ACHN (cell line): ENCODE data around the gene ARHGAP15.

Experiments used
- DNase-seq: peaks from one replicate; pipeline ENCODE4 v3.0.0-alpha.2; 2015
- in situ Hi-C: cut with HindIII; loops from 2 replicates; pipeline ENCODE4 v1.10.0; 2017; ENCODE audit warnings: low sequenced_read_pairs, low pct_ligation_motif_present, low pct_unique_long_range_greater_than_20kb

ARHGAP15 gene

DNA sequence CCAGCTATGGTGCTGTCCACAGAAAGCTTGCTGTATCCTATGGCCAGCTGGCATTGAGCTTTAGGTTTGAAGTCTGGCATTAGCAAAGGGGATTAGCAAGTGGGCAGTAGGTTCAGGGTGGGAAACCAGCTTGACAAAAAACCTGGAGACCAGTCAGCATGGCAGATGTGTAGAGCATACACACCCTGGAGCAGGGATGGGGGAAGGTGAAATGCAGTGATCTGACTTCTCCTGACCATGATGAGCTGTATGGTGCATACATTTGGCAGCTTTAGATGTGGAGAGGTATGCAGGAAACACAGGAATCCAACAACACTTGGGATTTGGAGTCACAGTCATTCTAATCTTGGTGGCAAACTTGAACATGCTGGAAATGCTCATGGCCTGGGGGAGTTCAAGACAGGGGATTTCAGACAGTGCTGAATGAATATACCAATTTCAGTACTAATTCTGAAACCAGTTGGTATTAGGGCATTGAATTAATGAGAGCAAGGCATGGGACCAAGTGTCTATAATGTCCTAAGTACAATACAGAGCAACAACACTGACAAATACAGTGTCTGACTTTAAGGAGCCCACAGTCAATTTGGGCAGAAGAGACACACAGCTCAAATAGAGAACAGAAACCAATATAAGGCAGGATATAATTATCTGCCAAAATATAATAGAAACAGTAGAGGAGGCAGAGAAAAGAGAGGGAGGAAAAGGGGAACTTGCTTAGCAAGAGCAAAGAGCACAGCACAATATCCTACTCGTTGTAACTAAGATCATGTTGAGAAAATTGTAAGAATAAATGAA is 11.8 kb downstream of the ARHGAP15 start:
- no peak for DNase-seq
- in situ Hi-C loops = no loop called here

DNA sequence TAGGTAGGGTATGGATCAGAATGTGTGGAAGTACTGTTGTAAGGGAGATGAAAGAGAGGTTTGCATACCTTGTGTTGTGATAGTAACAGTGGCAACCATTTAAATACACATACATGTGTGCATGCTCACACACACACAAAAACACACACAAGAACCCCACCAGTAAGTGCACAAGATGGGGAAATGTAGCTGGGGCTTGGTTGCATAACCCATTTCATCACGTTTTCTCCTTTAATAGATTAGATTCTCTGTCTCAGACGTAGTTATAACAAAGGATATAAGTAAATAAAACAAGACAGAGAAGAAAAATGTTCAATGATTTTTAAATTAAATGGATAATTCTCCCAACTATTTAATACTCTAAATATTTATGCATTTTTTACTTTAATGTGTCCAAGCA is 13.4 kb downstream of the ARHGAP15 start:
- in situ Hi-C loops = no loop called here
- DNase-seq = no peak

DNA sequence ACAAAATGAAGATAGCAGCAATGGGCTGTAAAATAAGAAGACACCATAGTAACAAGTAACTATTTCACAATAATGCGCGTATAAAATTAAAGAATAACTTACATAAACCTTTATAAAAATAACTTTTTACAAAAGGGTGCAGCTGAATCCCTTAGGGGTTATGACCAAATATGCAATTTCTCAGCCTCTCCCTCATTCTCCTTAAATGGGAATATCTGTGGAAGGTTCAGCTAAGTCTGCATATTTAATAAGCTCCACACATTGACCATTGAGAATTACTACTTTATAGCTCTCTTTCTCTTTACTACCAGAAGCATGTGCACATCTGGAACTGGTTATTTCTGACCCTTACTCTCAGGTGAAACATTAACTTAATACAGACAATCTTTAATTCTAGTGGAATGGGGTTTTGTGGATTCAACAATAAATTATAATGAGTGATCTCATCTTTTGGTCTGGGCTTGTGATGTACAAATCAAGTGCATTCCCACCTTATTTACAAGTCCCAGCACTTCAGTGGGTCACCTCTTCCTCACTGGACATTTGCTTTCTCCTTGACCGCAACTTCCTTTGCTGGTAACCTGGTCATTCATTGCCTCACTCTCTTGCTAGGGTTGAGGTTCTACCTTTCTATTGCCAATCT is 15.7 kb downstream of the ARHGAP15 start:
- in situ Hi-C loops = no loop called here
- no peak for DNase-seq

DNA sequence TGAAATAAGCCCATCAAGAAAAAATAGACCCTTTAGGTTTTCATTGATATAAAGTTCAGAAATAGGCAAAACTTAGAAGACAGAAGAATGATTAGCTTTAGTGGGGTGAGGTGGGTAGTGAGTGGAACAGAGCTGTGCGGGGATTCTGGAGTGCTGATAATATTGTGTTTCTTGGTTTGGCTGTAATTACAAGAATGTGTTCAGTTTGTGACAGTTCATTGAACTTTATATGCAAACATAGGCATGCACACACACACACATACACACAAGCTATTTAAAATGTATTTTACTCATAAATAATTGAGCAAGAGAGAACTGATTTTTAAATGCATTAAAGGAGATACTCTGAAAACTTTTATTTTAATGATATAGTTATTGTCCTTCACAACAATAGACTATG is 17.1 kb downstream of the ARHGAP15 start:
- in situ Hi-C loops = no loop called here
- no peak for DNase-seq

DNA sequence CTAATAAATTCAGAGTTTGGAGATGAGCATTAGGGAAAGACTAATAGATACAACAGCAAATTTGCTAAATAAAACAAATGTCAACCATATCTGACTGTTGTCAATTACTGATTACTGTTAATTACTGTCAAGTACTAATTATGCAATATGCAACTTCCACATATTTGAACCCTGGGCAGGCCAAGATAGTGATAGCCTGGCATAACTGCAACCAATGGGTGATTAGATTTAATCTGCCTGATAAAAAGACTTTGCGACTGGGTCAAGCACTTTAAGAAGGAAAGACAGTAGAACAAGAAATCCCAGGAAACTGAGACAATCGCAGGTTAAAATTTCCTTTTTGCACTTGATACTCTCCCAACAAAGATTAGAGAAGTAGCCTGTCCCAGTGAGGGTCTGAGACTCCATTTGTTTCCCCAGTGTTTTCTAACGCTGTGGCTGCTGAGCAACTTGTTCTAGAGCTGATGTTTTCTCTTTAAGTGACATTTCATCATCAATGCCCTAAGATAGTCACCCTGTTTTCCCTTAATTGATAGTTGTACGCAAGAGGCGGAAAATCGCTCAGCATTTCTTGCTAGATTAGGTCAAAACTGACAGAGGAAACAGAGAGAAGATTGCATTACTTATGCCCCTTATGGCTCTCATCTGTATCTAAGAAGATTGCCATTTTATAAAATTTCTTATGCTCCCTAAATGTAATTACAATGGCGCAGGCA is 17.8 kb downstream of the ARHGAP15 start:
- DNase-seq = no peak
- in situ Hi-C loops = no loop called here

DNA sequence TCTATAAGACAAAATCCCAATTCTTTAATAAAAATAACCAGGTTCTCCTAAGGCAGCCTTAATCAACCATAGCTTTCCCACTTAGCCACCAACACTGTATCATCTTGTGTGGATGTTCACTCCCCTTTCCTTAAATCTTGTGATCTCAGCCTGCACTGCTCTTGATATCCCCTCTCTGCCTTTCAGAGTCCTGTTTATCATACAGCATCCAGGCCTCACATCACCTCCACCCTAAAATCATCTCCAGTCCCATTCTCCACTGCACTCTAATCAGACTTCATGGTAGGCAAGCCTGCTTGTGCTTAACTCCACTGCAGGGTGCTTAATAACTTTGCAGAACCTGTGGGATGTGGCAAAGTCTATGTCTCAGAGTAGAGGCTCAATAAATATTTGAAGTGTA is 18.8 kb downstream of the ARHGAP15 start:
- DNase-seq = no peak
- in situ Hi-C loops = no loop called here

DNA sequence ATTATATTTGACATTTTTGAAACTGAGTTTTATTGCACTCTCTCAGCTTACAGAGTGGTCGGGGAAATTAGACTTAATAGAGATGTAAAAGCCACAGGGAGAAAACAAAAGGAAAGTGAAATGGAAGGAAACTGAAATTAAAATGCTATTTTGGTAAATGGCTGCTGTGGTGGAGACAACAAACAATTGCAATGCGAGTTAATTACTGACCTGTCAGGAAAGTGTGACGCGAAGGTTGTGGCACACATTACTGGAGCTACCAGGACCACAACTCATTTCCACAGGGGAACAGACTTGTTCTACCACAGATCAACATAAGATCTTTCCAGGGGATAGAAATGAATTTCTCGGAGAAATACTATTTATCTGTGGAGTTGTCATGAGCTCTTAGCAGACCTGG is 19.5 kb downstream of the ARHGAP15 start:
- in situ Hi-C loops = no loop called here
- DNase-seq = no peak

DNA sequence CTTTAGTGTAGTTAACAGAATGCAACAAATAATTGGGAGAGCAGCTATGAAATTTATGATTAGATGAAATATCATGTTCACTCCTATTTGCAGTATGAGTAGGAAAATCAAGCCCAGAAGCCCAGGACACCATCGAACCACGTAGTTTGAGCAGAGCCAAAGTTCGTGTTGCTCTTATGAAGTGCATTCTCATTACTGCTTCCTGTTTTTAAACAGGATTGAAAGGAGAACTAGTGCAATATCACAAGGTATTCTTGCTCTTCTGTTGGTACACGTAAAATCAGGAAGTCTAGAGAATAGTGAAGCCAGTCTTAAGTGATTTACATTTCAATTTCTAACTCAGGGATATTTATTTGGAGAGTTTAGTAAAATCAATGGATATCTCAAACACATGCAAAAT is 21.1 kb downstream of the ARHGAP15 start:
- DNase-seq = no peak
- in situ Hi-C loops = no loop called here

DNA sequence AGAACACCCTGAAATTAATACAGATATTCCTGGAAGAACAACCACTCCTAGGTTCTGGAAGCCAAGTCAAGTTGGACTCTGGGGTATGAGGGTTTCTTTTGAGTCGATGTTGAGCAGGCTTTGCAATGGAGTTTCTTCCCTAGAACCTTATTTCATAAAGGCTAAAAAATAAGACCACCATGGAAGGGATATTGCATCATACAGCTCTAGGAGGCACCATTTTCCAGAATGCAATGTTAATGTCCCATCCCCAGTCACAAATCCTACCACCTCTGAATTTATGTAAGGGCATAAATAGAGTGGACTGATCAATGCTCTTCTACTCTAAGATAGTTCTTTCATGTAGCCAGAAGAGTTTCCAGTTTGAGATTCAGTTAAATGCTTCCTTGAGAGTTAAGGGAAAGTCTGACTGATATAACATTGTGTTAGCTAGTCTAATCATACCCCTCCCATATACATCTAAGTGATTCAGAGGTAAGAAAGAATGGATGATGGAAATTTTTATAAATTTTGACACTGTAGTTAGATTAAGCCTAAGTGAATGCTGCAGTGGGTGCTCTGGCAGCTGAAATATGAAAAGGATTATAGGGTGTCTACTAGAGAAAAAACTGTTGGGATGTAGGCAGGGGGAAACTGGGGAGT is 22.0 kb downstream of the ARHGAP15 start:
- DNase-seq = no peak
- in situ Hi-C loops = no loop called here

DNA sequence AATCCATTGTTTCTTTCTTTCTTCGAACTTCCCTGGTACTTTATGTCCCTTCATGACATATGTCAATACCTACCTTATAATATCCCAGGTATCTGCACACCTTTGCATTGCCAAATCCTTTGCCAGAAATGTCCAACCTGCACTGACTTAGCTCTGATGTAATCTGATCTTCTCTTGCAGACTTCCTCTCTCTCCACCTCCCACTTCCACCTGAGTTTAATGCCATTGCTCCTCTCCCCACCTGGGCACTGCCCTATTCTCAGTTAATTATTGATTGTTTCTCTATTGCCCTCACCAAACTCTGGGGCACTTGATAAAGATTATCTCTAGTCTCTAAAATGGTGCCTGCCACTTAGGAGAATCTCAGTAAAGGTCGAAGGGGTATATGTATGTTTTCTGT is 23.0 kb downstream of the ARHGAP15 start:
- in situ Hi-C loops = no loop called here
- no peak for DNase-seq

DNA sequence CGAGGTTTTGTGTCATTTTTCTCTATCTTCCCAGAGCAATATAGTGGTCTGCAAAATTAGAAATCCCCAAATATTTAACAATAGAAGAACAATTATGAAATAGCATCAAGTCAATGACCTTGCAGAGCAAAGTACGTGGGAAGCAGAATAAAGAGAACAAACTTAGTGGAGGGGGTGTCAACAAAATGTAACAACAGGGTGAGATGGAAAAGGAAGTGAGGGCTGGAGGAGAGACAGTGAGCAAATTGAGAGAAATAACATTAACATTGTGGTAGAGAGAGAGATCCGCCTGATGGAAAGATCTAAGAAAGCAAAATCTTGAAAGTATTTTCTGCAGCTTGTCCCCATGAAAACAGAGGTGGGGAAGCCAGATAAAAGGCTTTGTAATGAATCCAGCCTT is 23.4 kb downstream of the ARHGAP15 start:
- in situ Hi-C loops = no loop called here
- no peak for DNase-seq

DNA sequence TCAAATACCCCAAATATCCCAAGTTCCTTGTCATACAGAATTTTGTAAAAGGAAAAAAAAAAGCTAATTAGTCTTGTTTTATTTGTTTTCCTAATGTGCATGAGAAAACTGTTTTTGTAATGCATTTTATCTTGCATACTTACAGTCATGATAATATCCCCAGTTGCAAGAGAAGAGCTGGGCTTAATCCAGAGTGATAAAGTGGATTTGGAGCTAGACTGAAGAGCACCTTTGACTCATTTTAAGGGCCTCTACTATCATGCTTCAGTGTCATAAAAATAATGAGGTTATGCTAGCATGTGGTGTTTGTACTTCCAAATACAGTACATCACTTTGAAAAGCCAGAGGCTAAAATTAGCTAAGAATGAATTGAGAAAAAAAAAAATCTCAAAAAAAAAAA is 26.4 kb downstream of the ARHGAP15 start:
- in situ Hi-C loops = no loop called here
- DNase-seq = no peak

DNA sequence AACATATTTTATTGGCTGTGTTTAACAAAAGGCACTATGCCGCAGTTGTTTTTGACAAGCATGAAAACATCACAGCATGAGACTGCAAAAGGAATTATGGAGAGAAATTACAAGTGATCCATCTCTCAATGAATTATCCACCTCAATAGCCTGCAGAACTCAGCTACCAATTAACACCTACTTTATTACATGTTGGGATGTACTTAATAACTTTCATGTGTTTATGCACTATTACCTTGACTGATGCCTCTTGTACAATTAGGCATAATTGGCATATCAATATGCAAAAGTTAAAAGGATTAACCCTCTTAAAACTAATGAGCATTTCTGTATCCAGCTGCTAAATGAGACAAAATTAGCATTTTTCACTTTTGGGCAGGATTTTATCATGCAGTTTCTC is 27.8 kb downstream of the ARHGAP15 start:
- in situ Hi-C loops = no loop called here
- DNase-seq = no peak

DNA sequence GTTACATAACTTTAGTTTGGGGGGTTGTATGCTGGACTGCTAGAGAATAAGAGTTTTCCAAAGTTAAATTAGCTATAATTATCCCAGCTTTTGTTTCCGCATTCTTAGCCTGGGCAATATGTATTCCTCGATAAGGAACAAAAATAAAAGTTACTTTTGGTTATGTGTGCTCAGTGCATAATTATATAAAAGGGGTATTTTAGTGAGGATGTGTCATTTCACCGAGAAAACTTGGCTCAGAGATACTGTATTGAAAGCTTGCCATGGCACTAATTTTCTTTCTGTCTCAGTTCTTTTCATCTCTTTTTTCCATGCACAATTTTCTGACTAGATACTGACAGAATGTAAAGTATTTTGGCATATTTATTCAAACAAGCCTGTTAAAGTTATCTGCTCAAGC is 28.2 kb downstream of the ARHGAP15 start:
- DNase-seq = no peak
- in situ Hi-C loops = no loop called here

DNA sequence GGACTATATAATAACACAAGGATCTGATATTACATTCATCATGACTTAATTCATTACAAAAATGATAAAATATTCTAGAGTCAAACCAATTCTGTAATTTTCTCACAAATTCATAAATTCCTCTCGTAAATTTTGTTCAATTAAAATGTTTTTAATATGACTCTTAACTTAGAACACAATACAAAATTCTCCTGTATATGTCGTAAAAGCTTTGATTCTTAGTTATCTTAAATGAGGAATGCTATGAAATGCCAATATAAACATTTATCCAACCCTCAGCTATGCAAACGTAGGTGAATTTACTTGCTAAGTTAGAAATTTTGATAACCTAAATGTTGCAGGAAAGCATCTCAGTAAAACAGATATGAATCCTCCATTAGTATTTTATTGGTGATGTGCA is 28.9 kb downstream of the ARHGAP15 start:
- in situ Hi-C loops = no loop called here
- DNase-seq = no peak

DNA sequence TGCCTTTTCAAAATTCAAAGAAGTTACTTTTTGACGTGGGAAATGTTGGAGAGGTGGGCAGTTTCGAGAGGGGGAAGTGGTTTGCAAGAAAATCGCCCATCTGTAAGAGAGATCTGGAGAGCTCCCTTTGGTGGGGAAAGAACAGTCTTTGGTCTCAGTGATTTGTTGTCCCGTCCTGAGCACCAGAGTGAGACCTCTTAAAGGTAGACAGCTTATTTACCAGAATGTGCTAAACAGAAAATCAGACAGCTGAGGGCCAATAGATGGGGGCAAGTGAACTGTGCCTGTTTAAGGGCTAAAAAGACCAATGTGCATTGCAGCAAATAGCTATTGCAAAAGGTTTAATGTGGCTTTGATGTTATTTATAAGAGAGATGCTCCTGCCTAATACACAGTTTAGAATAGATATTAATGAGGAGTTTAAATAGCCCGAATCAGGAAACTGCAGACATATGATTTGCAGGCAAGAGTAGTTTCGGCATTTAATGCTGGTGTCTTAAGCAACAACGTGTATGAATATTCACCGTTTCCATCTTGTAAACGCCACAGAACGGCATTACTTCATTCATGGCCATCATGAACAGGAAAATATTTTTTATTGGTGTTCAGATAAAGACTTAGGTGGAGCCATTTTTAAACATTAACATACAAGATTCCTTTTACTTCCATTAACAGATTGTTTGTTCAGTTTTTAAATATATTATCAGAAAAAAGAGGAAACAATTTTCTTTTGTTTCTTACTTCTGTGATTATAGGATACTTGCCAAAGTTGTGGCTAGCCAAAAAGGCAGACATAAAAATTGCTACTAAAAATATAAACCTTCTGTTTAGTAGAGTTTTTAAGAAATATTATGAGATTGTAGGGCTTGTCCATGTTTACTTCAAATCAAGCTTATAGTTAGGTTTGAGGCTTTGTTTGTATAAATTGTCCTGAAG is 29.6 kb downstream of the ARHGAP15 start:
- in situ Hi-C loops = no loop called here
- no peak for DNase-seq

DNA sequence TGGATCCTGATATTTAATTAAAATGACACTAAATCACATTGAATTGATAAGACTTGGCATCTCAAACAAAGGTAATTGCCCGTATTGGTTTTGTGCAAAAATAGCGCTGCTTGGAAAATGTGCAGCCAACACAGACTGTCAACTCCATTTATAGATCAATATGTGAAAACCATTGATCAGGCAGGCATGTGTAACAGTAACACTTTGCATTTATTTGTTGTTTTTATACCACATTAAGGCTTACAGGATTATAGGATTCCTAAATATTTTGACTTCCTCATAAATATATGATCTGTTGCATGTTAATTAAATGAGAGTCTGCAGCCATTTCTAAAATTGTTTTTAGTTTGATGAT is 30.2 kb downstream of the ARHGAP15 start:
- in situ Hi-C loops = no loop called here
- DNase-seq = no peak
